Activated CD4-positive, alpha-beta memory T cell treated with anti-CD3 and anti-CD28 coated beads for 36 hours (primary cell): ENCODE measurements around the gene ACOT7. TPM values are rescaled to one million over a fixed set of nuclear protein-coding genes. Genes with fewer than 3 reads are reported as not detected.
A peak's percentile ranks its signal among the peaks of the same experiment; 100 is the strongest.

Experiments used
- CTCF ChIA-PET: fragments of 350-600 bp; sonication (Branson Sonifier 250); formaldehyde crosslinking; loops from one replicate; lab custom pipeline; 2021; ENCODE audit warnings: antibody characterized with exemption, inconsistent platforms; lab: Charles Lee
- POLR2A ChIA-PET: fragments of 350-600 bp; sonication (Branson Sonifier 250); formaldehyde crosslinking; loops from one replicate; lab custom pipeline; 2021; ENCODE audit warnings: antibody characterized with exemption; lab: Charles Lee
- DNase-seq: peaks from one replicate; pipeline ENCODE4 v3.0.0-alpha.2; 2020
- H3K27ac Mint-ChIP-seq: one replicate; pipeline ENCODE4 v1.8.0; 2021; ENCODE audit warnings: mixed read lengths
- H3K27me3 Mint-ChIP-seq: one replicate; pipeline ENCODE4 v1.8.0; 2021; ENCODE audit warnings: mixed read lengths
- H3K36me3 Mint-ChIP-seq: one replicate; pipeline ENCODE4 v1.8.0; 2021; ENCODE audit warnings: mixed read lengths
- H3K4me1 Mint-ChIP-seq: one replicate; pipeline ENCODE4 v1.8.0; 2021; ENCODE audit warnings: low read depth, mixed read lengths
- H3K4me3 Mint-ChIP-seq: one replicate; pipeline ENCODE4 v1.8.0; 2021; ENCODE audit warnings: mild to moderate bottlenecking, mixed read lengths
- H3K9me3 Mint-ChIP-seq: one replicate; pipeline ENCODE4 v1.8.0; 2021; ENCODE audit warnings: mixed read lengths
- intact Hi-C: fragments of 100-400 bp; cut with micrococcal nuclease; formaldehyde crosslinking; loops from one replicate; pipeline ENCODE4 v1.15.1; 2023
- total RNA-seq, 2 experiments: library from RNA; stranded (reverse); gene quantifications; one replicate each; pipeline ENCODE4 v1.2.3, GENCODE V29; 2021

The ACOT7 gene
- total RNA-seq, 2 experiments from 2014 or later = 93.8 to 94.6 TPM

GRCh38 chr1:6262555-6263420 lies 130.8 kb downstream of the ACOT7 start:
- CTCF ChIA-PET = interaction anchor here (1.3 to 1.5 kb wide), 2 partner anchors 16 to 142 kb away, joined by 5 to 6 read pairs; no protein-coding TSS in a partner anchor
- Mint-ChIP-seq H3K4me1 (peaks cover 6% of the 10 kb centered on the region), H3K27ac (no peak overlapping the region), H3K36me3 (no peaks in the 10 kb centered on the region), H3K4me3 (no peak overlapping the region), H3K27me3 (peaks cover 17% of the 10 kb centered on the region), H3K9me3 (no peaks in the 10 kb centered on the region)
- no peak for DNase-seq
- POLR2A ChIA-PET = no interaction called here
- intact Hi-C loops = no loop called here

DNA sequence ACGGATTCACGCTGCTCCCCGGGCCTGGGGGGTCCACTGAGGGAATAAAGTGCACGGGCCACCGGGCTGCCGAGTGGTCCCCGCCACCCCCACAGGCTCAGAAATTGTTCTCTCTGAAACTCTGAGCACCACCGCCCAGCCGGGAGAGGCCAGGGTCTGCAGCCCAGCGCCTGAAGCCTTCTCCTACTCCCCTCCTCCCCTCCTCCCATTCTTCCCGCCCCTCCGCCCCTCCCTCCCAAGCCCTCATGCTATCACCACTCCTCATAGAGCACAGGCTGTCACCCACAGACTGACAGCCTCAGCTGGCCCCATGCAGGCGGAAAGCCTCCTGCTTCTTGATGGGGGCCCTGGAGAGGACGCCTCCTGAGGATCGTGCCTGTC lies 132.0 kb downstream of the ACOT7 start:
- ChIA-PET CTCF (interaction anchor here (1.3 kb wide), 2 partner anchors 23 to 143 kb away, joined by 3 to 5 read pairs; no protein-coding TSS in a partner anchor), POLR2A (no interaction called here)
- Mint-ChIP-seq H3K36me3 (no peaks in the 10 kb centered on the region), H3K4me3 (peak overlapping the region; percentile 35), H3K9me3 (no peaks in the 10 kb centered on the region), H3K4me1 (peaks cover 6% of the 10 kb centered on the region), H3K27me3 (peaks cover 17% of the 10 kb centered on the region), H3K27ac (no peak overlapping the region)
- DNase-seq = no peak
- intact Hi-C loops = no loop called here

GRCh38 chr1:6260961-6261614 lies 132.5 kb downstream of the ACOT7 start, which contains the start of gene GPR153:
Gene GPR153 (minus strand): TSS chr1:6261098. CDS start chr1:6254905, 6,193 bp downstream.
- CTCF ChIA-PET = interaction anchor here (0.6 to 1.3 kb wide), 2 partner anchors 15 to 23 kb away, joined by 3 read pairs; no protein-coding TSS in a partner anchor
- H3K27ac Mint-ChIP-seq = no peak within 1 kb of the TSS
- DNase-seq = peak; percentile 47
- H3K27me3 Mint-ChIP-seq = peaks cover 17% of the 10 kb centered on the region
- intact Hi-C loops = no loop called here
- H3K9me3 Mint-ChIP-seq = no peaks in the 10 kb centered on the region
- H3K36me3 Mint-ChIP-seq = no peaks in the 10 kb centered on the region
- H3K4me3 Mint-ChIP-seq = peak within 1 kb of the TSS; percentile 35
- H3K4me1 Mint-ChIP-seq = peaks cover 6% of the 10 kb centered on the region
- POLR2A ChIA-PET = no interaction called here

DNA sequence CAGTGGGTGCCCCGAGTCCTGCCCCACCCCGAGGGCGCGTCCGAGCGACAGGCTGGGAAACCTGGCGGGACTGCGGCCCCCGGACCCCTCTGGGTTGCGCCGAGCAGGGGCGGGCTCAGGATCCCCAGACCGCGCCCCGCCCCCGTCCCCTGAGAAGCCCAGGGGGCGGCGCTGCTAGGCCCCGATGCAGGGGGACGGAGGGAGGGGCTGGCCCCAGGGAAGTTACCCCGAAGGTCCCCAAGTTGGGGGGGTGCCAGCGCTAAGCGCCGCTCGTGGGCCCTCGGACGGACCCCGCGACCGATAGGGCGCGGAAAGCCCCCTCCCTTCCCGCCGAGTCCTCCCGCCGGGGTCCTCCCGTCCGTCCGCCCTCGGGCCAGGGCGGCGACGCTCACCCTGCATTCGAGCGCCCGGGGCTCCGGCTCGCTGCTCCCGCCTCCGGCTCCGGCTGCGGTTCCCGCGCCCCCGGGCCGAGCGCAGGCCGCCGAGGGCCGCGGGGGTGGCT lies 133.1 kb downstream of the ACOT7 start:
- no peak overlapping the region for H3K27ac Mint-ChIP-seq
- peaks cover 6% of the 10 kb centered on the region for H3K4me1 Mint-ChIP-seq
- peaks cover 17% of the 10 kb centered on the region for H3K27me3 Mint-ChIP-seq
- intact Hi-C loops = no loop called here
- H3K4me3 Mint-ChIP-seq = no peak overlapping the region
- POLR2A ChIA-PET = no interaction called here
- H3K9me3 Mint-ChIP-seq = no peaks in the 10 kb centered on the region
- CTCF ChIA-PET = interaction anchor here (0.6 to 1.3 kb wide), 2 partner anchors 14 to 22 kb away, joined by 3 read pairs; no protein-coding TSS in a partner anchor
- DNase-seq = no peak
- no peaks in the 10 kb centered on the region for H3K36me3 Mint-ChIP-seq

- intact Hi-C loops = no loop called here
- no peak overlapping the region for H3K27ac Mint-ChIP-seq
- H3K4me1 Mint-ChIP-seq = peaks cover 6% of the 10 kb centered on the region
These were observed 133.8 kb downstream of the ACOT7 start for GRCh38 chr1:6259491-6260362.

DNA sequence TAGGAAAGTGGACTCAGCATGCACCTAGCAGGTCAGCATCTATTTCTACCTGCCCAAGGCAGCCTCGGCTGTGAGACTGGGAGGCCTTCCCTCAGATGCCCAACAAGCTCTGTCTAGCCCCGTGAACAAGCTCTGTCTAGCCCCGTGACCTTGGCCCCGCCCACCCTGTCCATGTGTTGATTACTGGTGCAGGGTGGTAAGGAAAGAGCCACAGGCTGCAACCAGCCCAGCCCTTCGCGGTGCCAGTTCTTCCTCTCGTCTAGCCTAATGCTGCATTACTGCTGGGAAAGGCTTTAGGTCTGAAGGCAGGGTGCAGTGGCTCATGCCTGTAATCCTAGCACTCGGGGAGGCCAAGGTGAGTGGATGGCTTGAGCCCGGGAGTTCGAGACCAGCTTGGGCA lies 134.9 kb downstream of the ACOT7 start:
- Mint-ChIP-seq H3K4me3 (no peak overlapping the region), H3K27me3 (peaks cover 17% of the 10 kb centered on the region), H3K27ac (no peak overlapping the region), H3K9me3 (no peaks in the 10 kb centered on the region), H3K4me1 (peaks cover 6% of the 10 kb centered on the region), H3K36me3 (no peaks in the 10 kb centered on the region)
- POLR2A ChIA-PET = interaction anchor here (0.6 kb wide), 1 partner anchor 61 kb away, joined by 3 read pairs; no protein-coding TSS in a partner anchor
- CTCF ChIA-PET = interaction anchor here (1.3 to 5.0 kb wide), 3 partner anchors 8 to 14 kb away, joined by 3 to 27 read pairs (median 3); no protein-coding TSS in a partner anchor
- DNase-seq = no peak
- intact Hi-C loops = no loop called here

More at GRCh38 chr1:6259491-6260362, 133.8 kb downstream of the ACOT7 start:
- ChIA-PET POLR2A (no interaction called here), CTCF (interaction anchor here (0.7 to 5.0 kb wide), 4 partner anchors 9 to 24 kb away, joined by 3 to 27 read pairs (median 3); partner anchors contain the start of gene ICMT)
- peaks cover 17% of the 10 kb centered on the region for H3K27me3 Mint-ChIP-seq
- H3K9me3 Mint-ChIP-seq = no peaks in the 10 kb centered on the region
- DNase-seq = peak; percentile 79
- H3K4me3 Mint-ChIP-seq = peak overlapping the region; percentile 12
- H3K36me3 Mint-ChIP-seq = no peaks in the 10 kb centered on the region

- peaks cover 17% of the 10 kb centered on the region for H3K27me3 Mint-ChIP-seq
- H3K4me3 Mint-ChIP-seq = no peak overlapping the region
- ChIA-PET CTCF (interaction anchor here (0.6 to 5.0 kb wide), 2 partner anchors 11 to 215 kb away, joined by 3 to 27 read pairs; no protein-coding TSS in a partner anchor), POLR2A (no interaction called here)
- intact Hi-C loops = no loop called here
- no peak for DNase-seq
- peaks cover 6% of the 10 kb centered on the region for H3K4me1 Mint-ChIP-seq
- H3K27ac Mint-ChIP-seq = no peak overlapping the region
- H3K9me3 Mint-ChIP-seq = no peaks in the 10 kb centered on the region
- H3K36me3 Mint-ChIP-seq = no peaks in the 10 kb centered on the region
These were observed 136.0 kb downstream of the ACOT7 start for GRCh38 chr1:6257541-6258069.

GRCh38 chr1:6256645-6257044 lies 136.9 kb downstream of the ACOT7 start:
- CTCF ChIA-PET = interaction anchor here (1.4 to 5.0 kb wide), 2 partner anchors 10 to 12 kb away, joined by 5 to 27 read pairs; no protein-coding TSS in a partner anchor
- no peak for DNase-seq
- H3K4me3 Mint-ChIP-seq = no peak overlapping the region
- H3K27me3 Mint-ChIP-seq = peaks cover 16% of the 10 kb centered on the region
- no peaks in the 10 kb centered on the region for H3K9me3 Mint-ChIP-seq
- POLR2A ChIA-PET = no interaction called here
- no peak overlapping the region for H3K27ac Mint-ChIP-seq
- peaks cover 6% of the 10 kb centered on the region for H3K4me1 Mint-ChIP-seq
- H3K36me3 Mint-ChIP-seq = no peaks in the 10 kb centered on the region
- intact Hi-C loops = no loop called here

GRCh38 chr1:6254691-6255090 lies 138.9 kb downstream of the ACOT7 start:
- H3K36me3 Mint-ChIP-seq = no peaks in the 10 kb centered on the region
- peaks cover 25% of the 10 kb centered on the region for H3K27me3 Mint-ChIP-seq
- no peak overlapping the region for H3K4me3 Mint-ChIP-seq
- POLR2A ChIA-PET = no interaction called here
- no peak overlapping the region for H3K27ac Mint-ChIP-seq
- intact Hi-C loops = no loop called here
- no peak for DNase-seq
- H3K9me3 Mint-ChIP-seq = no peaks in the 10 kb centered on the region
- peaks cover 4% of the 10 kb centered on the region for H3K4me1 Mint-ChIP-seq
- CTCF ChIA-PET = no interaction called here

- peaks cover 19% of the 10 kb centered on the region for H3K27me3 Mint-ChIP-seq
- H3K4me1 Mint-ChIP-seq = no peaks in the 10 kb centered on the region
- no peak for DNase-seq
- intact Hi-C loops = no loop called here
- no peaks in the 10 kb centered on the region for H3K36me3 Mint-ChIP-seq
- no peaks in the 10 kb centered on the region for H3K9me3 Mint-ChIP-seq
- CTCF ChIA-PET = no interaction called here
- POLR2A ChIA-PET = no interaction called here
- no peak overlapping the region for H3K4me3 Mint-ChIP-seq
- no peak overlapping the region for H3K27ac Mint-ChIP-seq
These were observed 140.2 kb downstream of the ACOT7 start for GRCh38 chr1:6253380-6253779.

- no peak for DNase-seq
- no peak overlapping the region for H3K4me3 Mint-ChIP-seq
- intact Hi-C loops = no loop called here
- H3K36me3 Mint-ChIP-seq = no peaks in the 10 kb centered on the region
- ChIA-PET CTCF (interaction anchor here (0.6 kb wide), 1 partner anchor 354 kb away, joined by 4 read pairs; no protein-coding TSS in a partner anchor), POLR2A (no interaction called here)
- no peaks in the 10 kb centered on the region for H3K4me1 Mint-ChIP-seq
- H3K27me3 Mint-ChIP-seq = peaks cover 27% of the 10 kb centered on the region
- no peak overlapping the region for H3K27ac Mint-ChIP-seq
- H3K9me3 Mint-ChIP-seq = no peaks in the 10 kb centered on the region
These were observed 141.2 kb downstream of the ACOT7 start for GRCh38 chr1:6252374-6252710.
